Rectal smooth muscle tissue (tissue), 1 donor: ENCODE data around the gene IL16.

Source experiments
- H3K27ac ChIP-seq: one replicate; pipeline ENCODE4 v1.7.0; 2013; ENCODE audit warnings: low read depth, low read length, inconsistent platforms
- H3K27me3 ChIP-seq: one replicate; pipeline ENCODE4 v1.7.0; 2013; ENCODE audit warnings: low read length; ENCODE audit not compliant: control insufficient read depth, insufficient read depth
- H3K36me3 ChIP-seq: one replicate; pipeline ENCODE4 v1.7.0; 2013; ENCODE audit warnings: low read length; ENCODE audit not compliant: control insufficient read depth, insufficient read depth
- H3K4me1 ChIP-seq: one replicate; pipeline ENCODE4 v1.7.0; 2013; ENCODE audit warnings: low read length; ENCODE audit not compliant: control insufficient read depth, insufficient read depth
- H3K4me3 ChIP-seq: one replicate; pipeline ENCODE4 v1.7.0; 2013; ENCODE audit warnings: low read length
- H3K9ac ChIP-seq: one replicate; pipeline ENCODE4 v1.7.0; 2013; ENCODE audit warnings: low read length

Gene IL16

DNA sequence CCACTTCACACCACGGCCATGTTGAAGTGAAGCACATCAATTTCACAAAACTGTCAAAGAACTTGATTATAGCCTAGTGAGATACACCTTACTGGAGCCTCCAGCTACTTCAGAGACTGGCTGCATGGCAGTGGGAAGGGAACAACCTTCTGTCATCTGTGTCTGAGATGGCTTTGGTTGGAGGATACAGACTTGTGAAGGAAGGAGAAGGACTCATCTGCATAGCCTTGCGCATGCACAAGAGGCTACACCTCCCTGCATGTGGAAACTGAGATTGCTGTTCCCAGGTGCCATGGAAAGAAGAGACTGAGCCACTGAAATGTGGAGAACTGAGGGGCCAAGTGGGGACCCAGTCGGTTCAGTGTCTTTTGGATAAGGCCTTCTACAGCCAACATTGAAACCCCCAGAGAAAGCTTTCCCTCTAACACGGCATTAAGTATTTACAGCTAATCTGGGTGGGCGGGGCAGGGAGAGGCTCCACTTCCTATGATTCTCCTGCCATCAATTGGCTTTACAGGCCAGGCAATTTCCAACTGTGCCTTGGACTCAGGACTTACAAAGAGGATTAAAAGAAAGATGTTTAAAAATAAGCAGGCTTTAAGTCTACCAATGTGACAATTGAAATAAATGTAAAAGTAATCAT lies 58.8 kb downstream of the IL16 start:
- no peaks in the 10 kb centered on the region for H3K4me1 ChIP-seq
- no peak overlapping the region for H3K4me3 ChIP-seq

DNA sequence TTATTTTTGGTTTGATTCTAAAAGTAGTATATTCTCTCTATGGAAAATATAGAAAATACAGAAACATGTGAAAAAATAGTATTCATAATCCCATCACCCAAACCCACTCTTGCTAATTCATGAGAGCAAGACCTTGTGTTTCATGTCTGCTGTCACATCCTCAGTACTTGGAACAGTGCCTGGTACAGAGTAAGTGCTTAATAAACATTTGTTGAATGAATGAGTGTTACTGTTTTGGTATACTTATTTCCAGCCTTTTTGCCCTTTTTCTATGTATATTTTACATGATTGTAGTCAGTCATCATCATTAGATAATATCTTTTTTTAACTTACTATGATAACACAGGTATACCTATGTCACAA lies 59.3 kb downstream of the IL16 start:
- Histone ChIP-seq H3K36me3 (no peaks in the 10 kb centered on the region), H3K27ac (no peak overlapping the region), H3K4me3 (no peak overlapping the region)

More for the DNA sequence above, 58.8 kb downstream of the IL16 start:
- Histone ChIP-seq H3K27ac (no peak overlapping the region), H3K9ac (no peak overlapping the region), H3K36me3 (no peaks in the 10 kb centered on the region), H3K27me3 (no peaks in the 10 kb centered on the region)

DNA sequence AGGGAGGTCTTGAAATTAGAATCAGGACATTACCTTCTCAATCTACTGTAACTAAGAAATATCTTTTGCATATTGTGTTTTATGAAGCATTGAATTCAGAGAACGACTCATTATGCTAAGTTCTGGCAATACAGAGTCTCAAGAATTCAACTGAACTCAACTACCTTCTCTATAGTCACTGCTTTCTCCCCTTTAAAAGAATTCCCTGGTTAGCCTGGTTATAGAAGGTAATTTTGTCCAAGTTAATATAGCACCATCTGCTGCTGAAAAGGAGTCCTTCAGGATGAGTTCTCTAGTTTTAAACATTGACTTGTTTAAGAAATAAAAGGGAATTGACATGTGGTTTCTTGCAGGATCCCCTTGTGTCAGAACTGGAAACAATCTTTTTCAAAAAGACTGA lies 60.2 kb downstream of the IL16 start:
- H3K9ac ChIP-seq, result no peak overlapping the region
- H3K27ac ChIP-seq, result no peak overlapping the region
- H3K36me3 ChIP-seq, result no peaks in the 10 kb centered on the region

More for the DNA sequence above, 59.3 kb downstream of the IL16 start:
- Histone ChIP-seq H3K4me1 (no peaks in the 10 kb centered on the region), H3K9ac (no peak overlapping the region), H3K27me3 (no peaks in the 10 kb centered on the region)

DNA sequence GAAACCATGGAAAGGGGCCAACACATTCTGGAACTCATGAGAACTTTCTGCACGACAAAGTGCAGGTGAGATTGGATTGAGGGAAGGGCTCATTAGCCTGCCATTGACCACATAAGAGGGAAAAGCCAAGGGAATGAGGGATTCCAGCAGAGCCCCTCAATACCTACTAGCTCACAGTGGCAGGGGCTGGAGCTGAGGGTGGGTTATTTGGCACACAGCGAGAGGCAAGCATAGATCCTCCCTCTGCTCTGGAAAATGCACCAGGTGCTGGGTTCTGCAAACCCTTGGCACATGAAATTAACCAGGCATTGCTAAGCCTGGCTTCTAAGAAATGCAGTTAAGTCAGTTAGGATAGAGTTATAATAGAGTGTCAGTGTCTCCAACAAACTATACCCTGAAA lies 60.8 kb downstream of the IL16 start:
- Histone ChIP-seq H3K4me1 (no peaks in the 10 kb centered on the region), H3K9ac (no peak overlapping the region), H3K36me3 (no peaks in the 10 kb centered on the region), H3K27ac (no peak overlapping the region), H3K27me3 (no peaks in the 10 kb centered on the region), H3K4me3 (no peak overlapping the region)

More for the DNA sequence above, 60.2 kb downstream of the IL16 start:
- Histone ChIP-seq H3K4me3 (no peak overlapping the region), H3K27me3 (no peaks in the 10 kb centered on the region), H3K4me1 (no peaks in the 10 kb centered on the region)

DNA sequence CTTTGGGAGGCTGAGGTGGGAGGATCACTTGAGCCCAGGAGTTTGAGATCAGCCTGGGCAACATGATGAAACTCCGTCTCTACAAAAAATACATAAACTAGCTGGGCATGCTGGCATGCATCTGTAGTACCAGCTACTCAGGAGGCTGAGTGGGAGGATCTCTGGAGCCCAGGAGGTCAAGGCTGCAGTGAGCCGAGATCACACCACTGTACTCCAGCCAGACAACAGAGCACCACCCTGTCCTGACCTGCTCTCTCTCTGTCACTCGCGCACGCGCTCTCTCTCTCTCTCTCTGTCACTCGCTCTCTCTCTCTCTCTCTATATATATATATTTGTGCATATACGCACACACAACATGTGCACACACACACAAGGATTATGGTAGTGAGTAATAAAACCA lies 61.8 kb downstream of the IL16 start:
- Histone ChIP-seq H3K4me3 (no peak overlapping the region), H3K27me3 (no peaks in the 10 kb centered on the region), H3K4me1 (no peaks in the 10 kb centered on the region), H3K9ac (no peak overlapping the region), H3K36me3 (no peaks in the 10 kb centered on the region), H3K27ac (no peak overlapping the region)

DNA sequence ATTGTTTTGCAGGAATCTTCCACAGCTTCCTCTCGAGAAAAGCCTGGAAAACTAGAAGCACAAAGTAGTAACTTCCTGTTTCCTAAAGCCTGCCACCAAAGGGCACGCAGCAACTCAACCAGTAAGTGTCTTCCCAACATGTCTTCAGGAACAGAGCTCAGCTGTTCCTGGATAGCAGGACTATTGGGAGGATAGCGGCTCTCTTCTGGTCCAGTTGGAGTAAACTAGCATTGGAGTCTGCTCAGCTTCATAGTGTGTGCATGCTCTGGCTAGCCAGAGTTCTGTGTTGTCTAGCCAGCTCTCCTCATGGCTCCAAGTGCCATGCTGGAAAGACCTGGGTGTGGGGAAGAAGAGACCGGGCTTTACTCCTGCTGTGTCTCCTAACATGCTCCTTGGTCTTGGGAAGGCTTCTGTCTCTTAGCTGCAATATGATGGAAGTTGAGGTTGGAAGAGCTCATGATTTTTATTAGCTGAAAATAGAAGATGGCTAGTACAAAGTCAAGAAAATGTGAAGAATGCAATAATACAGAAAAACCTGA lies 63.1 kb downstream of the IL16 start:
- no peaks in the 10 kb centered on the region for H3K36me3 ChIP-seq
- no peak overlapping the region for H3K27ac ChIP-seq
- no peak overlapping the region for H3K4me3 ChIP-seq
- H3K9ac ChIP-seq, result no peak overlapping the region
- H3K27me3 ChIP-seq, result peaks cover 2% of the 10 kb centered on the region
- no peaks in the 10 kb centered on the region for H3K4me1 ChIP-seq

DNA sequence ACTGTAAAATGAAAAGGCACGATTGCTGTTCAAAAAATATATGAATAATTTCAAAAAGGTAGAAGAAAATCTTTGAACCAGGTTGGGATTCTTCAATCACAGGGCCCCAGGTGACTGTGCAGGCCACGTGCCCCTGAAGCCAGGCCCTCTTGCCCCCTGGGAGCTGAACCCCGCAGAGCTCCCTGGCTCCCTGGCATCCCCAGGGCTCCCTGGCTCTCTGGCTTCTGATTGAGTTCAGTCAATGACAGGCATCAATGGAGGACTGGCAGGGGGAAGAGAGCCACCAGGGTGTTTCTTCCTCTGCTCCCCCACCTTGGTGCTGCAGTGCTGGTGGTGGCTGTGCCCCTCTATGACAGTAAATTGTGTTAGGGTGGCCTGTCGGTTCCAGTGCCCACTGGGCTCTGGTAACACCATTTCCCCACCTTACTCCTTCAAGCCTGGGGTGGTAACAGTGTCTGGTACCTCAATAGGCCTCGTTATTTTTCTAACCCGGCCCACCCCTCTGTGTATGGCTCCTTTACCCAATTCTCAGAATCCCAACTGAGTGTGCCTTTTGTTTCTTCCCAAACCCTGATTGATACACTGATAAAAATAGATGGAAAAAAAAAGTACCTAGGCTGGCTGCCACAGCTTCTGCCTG lies 64.6 kb downstream of the IL16 start:
- Histone ChIP-seq H3K9ac (no peak overlapping the region), H3K4me1 (peaks cover 6% of the 10 kb centered on the region), H3K4me3 (no peak overlapping the region), H3K36me3 (no peaks in the 10 kb centered on the region), H3K27me3 (peaks cover 2% of the 10 kb centered on the region), H3K27ac (no peak overlapping the region)

DNA sequence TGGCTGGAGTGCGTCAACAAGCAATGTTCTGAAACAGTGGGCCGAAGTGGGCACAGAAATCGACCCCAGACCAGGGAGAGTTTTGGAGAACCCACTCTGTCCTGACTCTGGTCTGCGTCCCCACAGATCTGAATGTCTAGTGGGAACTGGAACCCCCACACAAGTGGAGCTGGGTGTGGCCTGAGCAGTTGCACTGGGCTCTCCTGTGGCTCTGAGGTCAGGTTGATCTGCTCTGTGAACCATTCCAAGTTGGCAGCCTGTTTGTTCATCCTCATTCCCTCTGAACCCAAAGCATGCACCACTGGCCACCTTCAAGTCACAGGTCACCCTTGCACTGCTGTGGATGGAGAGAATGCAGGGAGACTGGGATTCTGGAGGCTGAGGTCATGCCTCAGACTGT lies 66.8 kb downstream of the IL16 start:
- Histone ChIP-seq H3K4me1 (peaks cover 7% of the 10 kb centered on the region), H3K27me3 (peaks cover 2% of the 10 kb centered on the region), H3K9ac (no peak overlapping the region), H3K27ac (no peak overlapping the region), H3K4me3 (no peak overlapping the region), H3K36me3 (no peaks in the 10 kb centered on the region)

DNA sequence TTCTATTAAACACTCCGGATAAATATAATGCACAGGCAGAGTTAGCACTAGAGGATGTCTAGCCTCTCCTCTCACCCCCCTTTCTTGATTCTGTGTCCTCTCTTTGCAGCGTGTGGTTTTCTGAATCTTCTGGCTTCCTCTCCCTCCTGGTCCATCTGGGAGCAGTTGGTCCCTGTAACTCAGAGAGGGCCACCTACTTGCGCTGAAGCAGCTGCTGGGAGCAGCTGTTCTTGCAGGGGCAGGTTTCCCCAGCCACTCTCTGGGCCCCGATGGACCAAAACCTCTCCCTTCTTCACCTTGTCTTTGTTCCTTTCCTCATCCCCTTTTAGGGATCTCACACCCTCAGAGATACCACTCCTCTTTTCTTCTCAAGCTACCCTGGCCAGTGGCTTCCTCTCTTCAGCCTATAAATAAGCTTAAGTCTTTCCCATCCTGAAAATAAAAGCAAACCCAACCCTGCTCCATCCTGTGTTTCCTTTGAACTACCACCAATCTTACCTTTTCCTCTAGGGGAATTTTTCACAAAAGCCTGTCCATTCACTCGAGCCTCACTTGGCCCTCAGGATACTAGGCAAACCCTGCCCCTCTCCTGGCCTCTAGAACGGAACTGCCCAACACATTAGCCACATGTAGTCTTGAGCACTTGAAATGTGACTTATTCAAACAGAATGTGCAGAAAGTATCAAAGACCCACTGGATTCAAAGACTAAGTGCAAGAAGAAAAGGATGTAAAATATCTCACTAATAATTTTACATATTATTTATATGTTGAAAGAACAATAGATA lies 67.6 kb downstream of the IL16 start:
- H3K9ac ChIP-seq, result no peak overlapping the region
- H3K27me3 ChIP-seq, result peaks cover 2% of the 10 kb centered on the region
- H3K4me3 ChIP-seq, result no peak overlapping the region
- H3K36me3 ChIP-seq, result no peaks in the 10 kb centered on the region
- H3K27ac ChIP-seq, result no peak overlapping the region
- H3K4me1 ChIP-seq, result peaks cover 7% of the 10 kb centered on the region

DNA sequence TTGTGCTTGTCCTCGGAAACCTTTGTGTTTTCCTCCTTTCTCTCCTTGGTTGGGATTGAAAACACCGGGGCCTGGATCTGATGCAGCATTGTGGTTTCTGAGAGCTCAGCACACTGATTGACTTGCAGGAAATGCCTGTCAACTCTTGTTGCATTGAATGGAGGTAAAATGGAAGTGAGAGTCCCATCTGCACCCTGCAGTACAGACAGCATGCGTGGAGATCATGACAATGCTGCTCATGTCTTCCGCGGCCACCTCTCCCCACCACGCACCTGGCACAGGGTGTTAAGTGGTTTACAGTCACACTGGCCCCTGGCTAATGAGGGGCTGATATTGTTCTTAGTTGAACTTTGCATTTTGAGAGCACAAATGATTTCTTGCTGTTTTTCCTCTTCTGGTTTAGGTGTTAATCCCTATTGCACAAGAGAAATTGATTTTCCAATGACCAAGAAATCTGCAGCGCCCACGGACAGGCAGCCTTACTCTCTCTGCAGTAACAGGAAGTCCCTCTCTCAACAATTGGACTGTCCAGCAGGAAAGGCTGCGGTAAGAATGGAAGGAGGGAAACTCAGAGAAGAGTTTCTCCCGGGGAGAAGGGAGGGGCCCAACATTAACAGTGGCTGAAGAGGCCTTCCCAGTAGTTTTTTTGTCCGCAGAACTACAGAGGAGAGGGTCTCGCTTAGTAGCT lies 68.7 kb downstream of the IL16 start:
- no peak overlapping the region for H3K27ac ChIP-seq
- H3K27me3 ChIP-seq, result peaks cover 2% of the 10 kb centered on the region
- no peak overlapping the region for H3K4me3 ChIP-seq
- H3K36me3 ChIP-seq, result no peaks in the 10 kb centered on the region
- peaks cover 7% of the 10 kb centered on the region for H3K4me1 ChIP-seq
- no peak overlapping the region for H3K9ac ChIP-seq

DNA sequence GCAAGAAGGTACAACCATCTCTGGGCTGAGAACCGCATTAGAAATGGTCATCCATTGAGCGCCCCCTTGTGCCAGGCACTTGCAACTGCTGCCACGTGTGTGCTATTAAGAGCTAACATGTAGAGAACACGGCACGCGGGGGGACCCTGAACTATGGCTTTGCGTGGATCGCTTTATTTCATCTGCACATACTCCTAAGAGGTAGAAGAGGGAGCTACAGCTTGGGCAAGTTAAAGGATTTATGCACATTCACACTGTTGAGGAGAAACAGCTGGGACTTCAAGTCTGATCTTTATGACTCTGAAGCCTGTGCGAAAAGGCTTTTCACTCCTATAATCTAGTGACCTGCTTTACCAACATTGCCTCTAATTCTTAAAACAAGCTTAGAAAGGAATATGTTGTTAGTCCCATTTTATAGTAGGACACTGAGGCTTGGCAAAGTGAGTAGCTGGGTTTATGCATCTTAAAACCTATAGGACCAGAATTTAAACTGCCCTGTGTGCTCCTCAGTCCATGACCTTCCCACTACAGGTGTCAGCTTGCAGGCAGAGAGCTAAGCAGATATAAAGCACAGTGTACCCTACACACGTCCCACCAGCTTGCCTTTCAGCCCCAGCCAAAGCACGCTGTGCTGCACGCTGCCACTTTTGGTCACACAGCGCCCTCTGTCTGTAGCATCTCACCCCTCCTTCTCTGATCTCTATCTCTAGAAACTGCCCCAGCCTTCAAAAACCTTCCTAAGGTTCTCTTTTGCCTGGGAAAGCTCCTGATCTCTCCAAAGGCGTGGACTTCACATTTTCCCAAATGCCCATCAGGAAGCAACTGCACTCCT lies 69.5 kb downstream of the IL16 start:
- Histone ChIP-seq H3K4me1 (peaks cover 7% of the 10 kb centered on the region), H3K4me3 (peak overlapping the region; percentile 38), H3K27me3 (peaks cover 2% of the 10 kb centered on the region), H3K36me3 (no peaks in the 10 kb centered on the region), H3K27ac (no peak overlapping the region), H3K9ac (no peak overlapping the region)
